HEK293 (cell line): ENCODE measurements around the gene SLC26A8.

ENCODE experiments used
- ATF2 ChIP-seq: fragments of 450-650 bp; formaldehyde crosslinking; IDR thresholded peaks from 2 replicates; pipeline ENCODE4 v1.5.1; 2016; ENCODE audit warnings: missing biosample characterization, missing genetic modification characterization, low read depth
- CTCF ChIP-seq: fragments of 450-650 bp; formaldehyde crosslinking; IDR thresholded peaks from 2 replicates; pipeline ENCODE4 v1.5.1; 2016; ENCODE audit warnings: missing biosample characterization, missing genetic modification characterization
- KLF9 ChIP-seq: fragments of 450-650 bp; formaldehyde crosslinking; IDR thresholded peaks from 2 replicates; pipeline ENCODE4 v1.5.1; 2016; ENCODE audit warnings: missing biosample characterization, missing genetic modification characterization, low read depth
- PATZ1 ChIP-seq: fragments of 450-650 bp; formaldehyde crosslinking; IDR thresholded peaks from 2 replicates; pipeline ENCODE4 v1.5.1; 2016; ENCODE audit warnings: missing biosample characterization, missing genetic modification characterization
- TCF7L2 ChIP-seq: IDR thresholded peaks from 2 replicates; pipeline ENCODE4 v1.6.1; 2011; ENCODE audit warnings: low read depth, mild to moderate bottlenecking, inconsistent platforms, low read length, moderate library complexity, borderline replicate concordance
- ZNF133 ChIP-seq: fragments of 450-650 bp; formaldehyde crosslinking; IDR thresholded peaks from 2 replicates; pipeline ENCODE4 v1.5.1; 2016; ENCODE audit warnings: missing biosample characterization, missing genetic modification characterization
- ZNF175 ChIP-seq: fragments of 450-650 bp; formaldehyde crosslinking; IDR thresholded peaks from 2 replicates; pipeline ENCODE4 v1.5.1; 2016; ENCODE audit warnings: missing biosample characterization, missing genetic modification characterization
- ZNF335 ChIP-seq: fragments of 450-650 bp; formaldehyde crosslinking; conservative IDR thresholded peaks from 2 replicates; pipeline ENCODE4 v1.5.1; 2016; ENCODE audit warnings: missing biosample characterization, missing genetic modification characterization
- ZNF473 ChIP-seq: fragments of 450-650 bp; formaldehyde crosslinking; IDR thresholded peaks from 2 replicates; pipeline ENCODE4 v1.5.1; 2017; ENCODE audit warnings: missing biosample characterization, missing genetic modification characterization
- ZSCAN30 ChIP-seq: fragments of 450-650 bp; IDR thresholded peaks from 2 replicates; pipeline ENCODE4 v1.5.1; 2018; ENCODE audit warnings: missing biosample characterization, mild to moderate bottlenecking, missing genetic modification characterization, moderate library complexity
- TF ChIP-seq, protein P1 (sequence below): fragments of 450-650 bp; formaldehyde crosslinking; IDR thresholded peaks from 2 replicates; pipeline ENCODE4 v1.5.1; 2016; ENCODE audit warnings: missing biosample characterization, missing genetic modification characterization

GRCh38 chr6:36042618-36043260, 18.3 kb upstream of the SLC26A8 start:
- TF ChIP-seq TCF7L2 (no peak), CTCF (tag by site-specific recombination) (no peak), ZSCAN30 (tag by site-specific recombination) (no peak), ZNF175 (tag by site-specific recombination) (no peak), ZNF335 (tag by site-specific recombination) (no peak), ATF2 (tag by site-specific recombination) (no peak), ZNF133 (tag by site-specific recombination) (no peak), ZNF473 (tag by site-specific recombination) (no peak), PATZ1 (tag by site-specific recombination) (no peak), KLF9 (tag by site-specific recombination) (no peak)
- TF ChIP-seq, protein P1, sequence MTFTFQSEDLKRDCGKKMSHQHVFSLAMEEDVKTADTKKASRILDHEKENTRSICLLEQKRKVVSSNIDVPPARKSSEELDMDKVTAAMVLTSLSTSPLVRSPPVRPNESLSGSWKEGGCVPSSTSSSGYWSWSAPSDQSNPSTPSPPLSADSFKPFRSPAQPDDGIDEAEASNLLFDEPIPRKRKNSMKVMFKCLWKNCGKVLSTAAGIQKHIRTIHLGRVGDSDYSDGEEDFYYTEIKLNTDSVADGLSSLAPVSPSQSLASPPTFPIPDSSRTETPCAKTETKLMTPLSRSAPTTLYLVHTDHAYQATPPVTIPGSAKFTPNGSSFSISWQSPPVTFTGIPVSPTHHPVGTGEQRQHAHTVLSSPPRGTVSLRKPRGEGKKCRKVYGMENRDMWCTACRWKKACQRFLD = no peak
